Activated CD8-positive, alpha-beta memory T cell treated with anti-CD3 and anti-CD28 coated beads, Interleukin-2, amount 10 ng/mL, durations not matched to agents 7 days and 5 days (primary cell): ENCODE results near the gene MPDZ. TPM values are rescaled to one million over a fixed set of nuclear protein-coding genes. Genes with fewer than 3 reads are reported as not detected.

ENCODE experiments used
- ATAC-seq: fragments of 150-1000 bp; cut with Tn5 transposase; one replicate; pipeline ENCODE4 v1.10.0; 2021; ENCODE audit warnings: moderate library complexity
- CTCF ChIA-PET: fragments of 350-600 bp; sonication (Branson Sonifier 250); formaldehyde crosslinking; loops from one replicate; lab custom pipeline; 2021; ENCODE audit warnings: antibody characterized with exemption; lab: Charles Lee
- DNase-seq: peaks from one replicate; pipeline ENCODE4 v3.0.0-alpha.2; 2020
- H3K27ac Mint-ChIP-seq: one replicate; pipeline ENCODE4 v1.8.0; 2021; ENCODE audit warnings: mild to moderate bottlenecking, mixed read lengths
- H3K27me3 Mint-ChIP-seq: one replicate; pipeline ENCODE4 v1.8.0; 2021; ENCODE audit warnings: mixed read lengths
- H3K36me3 Mint-ChIP-seq: one replicate; pipeline ENCODE4 v1.8.0; 2021; ENCODE audit warnings: mild to moderate bottlenecking, mixed read lengths
- H3K4me1 Mint-ChIP-seq: one replicate; pipeline ENCODE4 v1.8.0; 2021; ENCODE audit warnings: mixed read lengths
- H3K4me3 Mint-ChIP-seq: one replicate; pipeline ENCODE4 v1.8.0; 2021; ENCODE audit warnings: mild to moderate bottlenecking, moderate library complexity, mixed read lengths
- H3K9me3 Mint-ChIP-seq: one replicate; pipeline ENCODE4 v1.8.0; 2022; ENCODE audit warnings: low read depth, mixed read lengths
- total RNA-seq, 2 experiments: library from RNA; stranded (reverse); gene quantifications; one replicate each; pipeline ENCODE4 v1.2.3, GENCODE V29; 2021

Gene MPDZ
- not detected for total RNA-seq

GRCh38 chr9:13279284-13280141 is at the start of gene MPDZ:
Gene MPDZ, minus strand, starts transcription at chr9:13279692. Its CDS starts 29,377 bp downstream, at chr9:13250315.
- no peak for ATAC-seq
- Mint-ChIP-seq H3K36me3 (no peaks in the 10 kb centered on the region), H3K4me1 (no peaks in the 10 kb centered on the region), H3K9me3 (no peaks in the 10 kb centered on the region), H3K4me3 (no peak within 1 kb of the TSS), H3K27me3 (peaks cover 11% of the 10 kb centered on the region), H3K27ac (no peak within 1 kb of the TSS)
- DNase-seq, result no peak
- CTCF ChIA-PET, result no interaction called here

- peaks cover 4% of the 10 kb centered on the region for H3K9me3 Mint-ChIP-seq
- ATAC-seq (no peak), DNase-seq (no peak)
- no peak overlapping the region for H3K27ac Mint-ChIP-seq
- no peak overlapping the region for H3K4me3 Mint-ChIP-seq
- H3K4me1 Mint-ChIP-seq, result no peaks in the 10 kb centered on the region
- H3K27me3 Mint-ChIP-seq, result no peaks in the 10 kb centered on the region
- CTCF ChIA-PET, result no interaction called here
- no peaks in the 10 kb centered on the region for H3K36me3 Mint-ChIP-seq
Observed at GRCh38 chr9:13324988-13325387, 45.5 kb upstream of the MPDZ start.

GRCh38 chr9:13322828-13323550 is 43.5 kb upstream of the MPDZ start:
- CTCF ChIA-PET, result no interaction called here

GRCh38 chr9:13318027-13318426 is 38.5 kb upstream of the MPDZ start:
- Mint-ChIP-seq H3K27me3 (no peaks in the 10 kb centered on the region), H3K4me1 (no peaks in the 10 kb centered on the region), H3K4me3 (no peak overlapping the region), H3K27ac (no peak overlapping the region), H3K9me3 (peaks cover 9% of the 10 kb centered on the region), H3K36me3 (no peaks in the 10 kb centered on the region)
- ATAC-seq (no peak), DNase-seq (no peak)
- CTCF ChIA-PET, result no interaction called here

More at GRCh38 chr9:13322828-13323550, 43.5 kb upstream of the MPDZ start:
- ATAC-seq (no peak), DNase-seq (no peak)
- Mint-ChIP-seq H3K36me3 (no peaks in the 10 kb centered on the region), H3K27ac (no peak overlapping the region), H3K4me1 (no peaks in the 10 kb centered on the region), H3K9me3 (peaks cover 7% of the 10 kb centered on the region), H3K4me3 (no peak overlapping the region), H3K27me3 (no peaks in the 10 kb centered on the region)

- Mint-ChIP-seq H3K27ac (no peak overlapping the region), H3K9me3 (peaks cover 15% of the 10 kb centered on the region), H3K36me3 (no peaks in the 10 kb centered on the region), H3K4me3 (no peak overlapping the region), H3K4me1 (no peaks in the 10 kb centered on the region), H3K27me3 (no peaks in the 10 kb centered on the region)
- DNase-seq (no peak), ATAC-seq (no peak)
- CTCF ChIA-PET, result no interaction called here
Observed at GRCh38 chr9:13296972-13297371, 17.5 kb upstream of the MPDZ start.

- Mint-ChIP-seq H3K27ac (no peak overlapping the region), H3K27me3 (no peaks in the 10 kb centered on the region), H3K4me1 (no peaks in the 10 kb centered on the region), H3K4me3 (no peak overlapping the region), H3K36me3 (no peaks in the 10 kb centered on the region), H3K9me3 (peaks cover 19% of the 10 kb centered on the region)
- ATAC-seq, result no peak
- no peak for DNase-seq
- CTCF ChIA-PET, result no interaction called here
Observed at GRCh38 chr9:13295556-13295955, 16.1 kb upstream of the MPDZ start.

- CTCF ChIA-PET, result no interaction called here
- no peak for ATAC-seq
- Mint-ChIP-seq H3K4me3 (no peak overlapping the region), H3K27me3 (no peaks in the 10 kb centered on the region), H3K9me3 (peaks cover 19% of the 10 kb centered on the region), H3K36me3 (no peaks in the 10 kb centered on the region), H3K4me1 (no peaks in the 10 kb centered on the region), H3K27ac (no peak overlapping the region)
- no peak for DNase-seq
Observed at GRCh38 chr9:13292782-13293181, 13.3 kb upstream of the MPDZ start.

- Mint-ChIP-seq H3K4me3 (no peak overlapping the region), H3K9me3 (peaks cover 19% of the 10 kb centered on the region), H3K4me1 (no peaks in the 10 kb centered on the region), H3K27me3 (no peaks in the 10 kb centered on the region), H3K27ac (no peak overlapping the region), H3K36me3 (no peaks in the 10 kb centered on the region)
- DNase-seq, result no peak
- no peak for ATAC-seq
- CTCF ChIA-PET, result no interaction called here
Observed at GRCh38 chr9:13292158-13292557, 12.7 kb upstream of the MPDZ start.

GRCh38 chr9:13291718-13292117 is 12.2 kb upstream of the MPDZ start:
- peaks cover 18% of the 10 kb centered on the region for H3K9me3 Mint-ChIP-seq
- no peak for DNase-seq
- H3K27me3 Mint-ChIP-seq, result no peaks in the 10 kb centered on the region
- no peak for ATAC-seq
- H3K36me3 Mint-ChIP-seq, result no peaks in the 10 kb centered on the region
- CTCF ChIA-PET, result no interaction called here
- no peak overlapping the region for H3K4me3 Mint-ChIP-seq
- no peaks in the 10 kb centered on the region for H3K4me1 Mint-ChIP-seq
- H3K27ac Mint-ChIP-seq, result no peak overlapping the region

GRCh38 chr9:13284011-13284410 is 4.5 kb upstream of the MPDZ start:
- no peak overlapping the region for H3K27ac Mint-ChIP-seq
- CTCF ChIA-PET, result no interaction called here
- H3K9me3 Mint-ChIP-seq, result peaks cover 6% of the 10 kb centered on the region
- H3K4me3 Mint-ChIP-seq, result no peak overlapping the region
- ATAC-seq (no peak), DNase-seq (no peak)
- H3K36me3 Mint-ChIP-seq, result no peaks in the 10 kb centered on the region
- H3K4me1 Mint-ChIP-seq, result no peaks in the 10 kb centered on the region
- peaks cover 7% of the 10 kb centered on the region for H3K27me3 Mint-ChIP-seq

- Mint-ChIP-seq H3K27me3 (peaks cover 11% of the 10 kb centered on the region), H3K36me3 (no peaks in the 10 kb centered on the region), H3K4me3 (no peak overlapping the region), H3K27ac (no peak overlapping the region), H3K4me1 (no peaks in the 10 kb centered on the region), H3K9me3 (peaks cover 2% of the 10 kb centered on the region)
- CTCF ChIA-PET, result no interaction called here
- DNase-seq, result no peak
- ATAC-seq, result no peak
Observed at GRCh38 chr9:13282998-13283397, 3.5 kb upstream of the MPDZ start.

- no peak overlapping the region for H3K27ac Mint-ChIP-seq
- H3K4me3 Mint-ChIP-seq, result no peak overlapping the region
- H3K4me1 Mint-ChIP-seq, result no peaks in the 10 kb centered on the region
- DNase-seq (no peak), ATAC-seq (no peak)
- peaks cover 11% of the 10 kb centered on the region for H3K27me3 Mint-ChIP-seq
- no peaks in the 10 kb centered on the region for H3K9me3 Mint-ChIP-seq
- no peaks in the 10 kb centered on the region for H3K36me3 Mint-ChIP-seq
- CTCF ChIA-PET, result no interaction called here
Observed at GRCh38 chr9:13281356-13282016, 2.0 kb upstream of the MPDZ start.

GRCh38 chr9:13278368-13279246 is 885 bp downstream of the MPDZ start:
- Mint-ChIP-seq H3K36me3 (no peaks in the 10 kb centered on the region), H3K27me3 (peaks cover 11% of the 10 kb centered on the region), H3K4me3 (no peak overlapping the region), H3K27ac (no peak overlapping the region), H3K9me3 (no peaks in the 10 kb centered on the region), H3K4me1 (no peaks in the 10 kb centered on the region)
- DNase-seq (no peak), ATAC-seq (no peak)
- CTCF ChIA-PET, result no interaction called here
